Left forelimb (tissue), 1 donor: ENCODE results near the gene SORCS2.

Experiments used
- DNase-seq: peaks from one replicate; pipeline ENCODE4 v3.0.0-alpha.2; 2018; ENCODE audit warnings: low spot score

Gene SORCS2

DNA sequence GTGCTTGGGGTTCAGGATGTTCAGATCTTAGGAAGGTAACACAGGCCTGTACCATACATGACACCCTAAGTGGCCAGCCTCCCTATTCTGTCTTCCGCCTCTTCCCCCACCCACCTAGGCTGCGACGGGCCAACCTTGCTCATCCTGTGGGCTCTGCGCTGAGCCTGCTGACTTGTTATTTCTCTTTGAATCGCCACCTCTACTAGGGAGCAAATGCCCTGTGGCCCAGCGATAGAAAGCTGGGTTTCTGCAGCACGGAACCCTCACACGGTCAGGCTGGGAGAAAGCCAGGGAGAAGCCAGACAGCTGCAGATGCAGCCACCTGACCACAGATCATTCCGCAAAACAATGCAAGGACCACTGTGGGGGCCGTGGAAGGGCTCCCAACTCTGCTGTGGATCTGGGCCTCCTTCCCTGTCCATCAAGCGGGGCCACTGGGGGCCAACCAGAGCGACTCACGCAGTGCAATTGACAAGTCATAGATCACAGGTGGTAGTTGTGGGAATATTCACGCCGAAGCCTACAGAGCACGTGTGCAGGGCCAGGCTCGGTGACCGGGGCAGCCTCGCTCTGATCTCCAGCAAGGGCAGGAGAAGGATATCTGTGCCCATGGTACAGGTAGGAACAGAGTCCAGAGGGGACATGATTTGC lies 519.8 kb downstream of the SORCS2 start:
- no peak for DNase-seq

DNA sequence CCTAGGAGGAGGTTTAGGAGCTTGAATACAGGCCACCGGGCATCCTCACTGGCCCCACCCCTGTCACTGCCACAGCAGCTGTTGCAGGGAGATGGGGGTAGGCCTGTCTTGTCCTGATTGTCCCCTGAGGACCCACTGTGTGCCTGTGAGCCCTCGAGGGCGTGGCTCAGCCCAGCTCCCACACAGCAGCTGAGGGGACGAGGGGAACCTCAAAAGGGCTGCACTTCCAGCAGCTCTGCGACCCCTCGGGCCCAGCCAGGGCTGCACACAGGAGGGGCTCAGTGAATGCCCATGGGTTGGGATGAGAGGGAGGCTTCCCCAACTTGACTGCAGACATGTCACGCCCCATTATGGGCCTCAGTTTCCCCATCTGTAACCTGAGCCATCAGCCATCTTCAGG lies 521.4 kb downstream of the SORCS2 start:
- no peak for DNase-seq

DNA sequence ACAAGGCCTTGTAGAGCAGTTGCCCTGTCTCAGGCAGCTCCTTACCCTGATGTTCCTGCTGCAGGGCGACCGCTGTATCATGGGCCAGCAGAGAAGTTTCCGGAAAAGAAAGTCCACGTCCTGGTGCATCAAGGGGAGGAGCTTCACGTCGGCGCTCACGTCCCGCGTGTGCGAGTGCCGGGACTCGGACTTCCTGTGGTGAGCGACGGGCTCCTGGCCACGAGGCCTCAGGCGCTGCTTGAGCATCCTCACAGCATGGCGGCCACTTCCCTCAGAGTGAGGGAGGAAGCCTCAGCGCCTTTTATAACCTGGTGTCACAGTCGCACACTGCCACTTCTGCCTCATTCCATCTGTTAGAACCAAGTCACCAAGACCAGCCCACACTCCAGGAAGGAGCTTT lies 521.8 kb downstream of the SORCS2 start:
- no peak for DNase-seq

DNA sequence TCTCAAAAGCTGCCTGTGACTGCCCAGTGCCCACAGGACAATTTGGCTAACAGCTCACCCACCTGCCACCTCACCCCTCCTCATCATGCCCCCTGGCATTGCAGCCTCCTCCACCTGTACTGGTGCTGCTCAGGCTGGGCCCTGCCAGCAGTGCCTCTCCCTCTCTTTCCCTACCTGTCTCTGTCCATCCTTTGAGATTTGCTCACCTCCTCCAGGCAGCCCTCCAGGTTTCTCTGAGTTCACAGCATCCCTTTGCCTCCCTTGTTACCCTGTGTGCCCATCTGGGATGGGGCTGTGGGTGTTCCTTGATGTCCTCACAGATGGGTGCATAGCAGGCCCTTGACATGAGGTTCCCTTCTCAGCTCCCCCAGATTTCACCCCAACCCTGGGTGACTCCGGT lies 522.4 kb downstream of the SORCS2 start:
- DNase-seq = no peak

DNA sequence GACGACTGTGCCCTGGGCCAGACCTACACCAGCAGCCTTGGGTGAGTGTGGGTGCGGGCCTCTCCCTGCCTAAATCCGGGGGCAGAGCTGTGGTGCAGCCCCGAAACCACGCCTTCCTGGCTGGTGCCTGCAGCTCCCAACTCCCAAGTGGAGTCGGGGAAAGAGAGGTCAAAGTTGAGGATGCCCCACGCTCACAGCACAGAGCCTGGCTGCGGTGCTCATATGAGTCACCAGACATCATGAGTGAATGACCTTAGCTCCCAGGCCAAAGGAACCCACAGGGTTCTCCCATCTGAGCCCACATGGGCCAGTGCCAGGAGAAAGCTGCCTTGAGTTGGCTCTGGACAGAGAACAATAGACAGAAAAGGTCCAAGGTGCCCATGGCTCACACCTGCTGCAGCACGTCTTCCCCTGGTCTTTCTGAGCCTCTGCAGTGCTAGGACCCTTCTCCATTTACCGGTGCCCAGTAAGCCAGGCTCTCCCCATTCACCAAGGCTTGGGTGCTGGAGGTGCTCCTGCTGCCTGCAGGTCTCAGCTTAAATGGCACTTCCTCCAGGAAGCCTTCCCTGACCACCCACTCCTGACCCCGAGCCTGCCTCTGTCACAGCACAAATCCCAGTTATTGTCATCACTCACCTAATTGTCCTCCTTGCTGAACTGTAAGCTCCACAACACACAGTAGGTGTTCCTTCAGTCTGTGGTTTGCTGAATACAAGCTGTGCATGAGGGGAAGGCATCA lies 523.1 kb downstream of the SORCS2 start:
- no peak for DNase-seq

DNA sequence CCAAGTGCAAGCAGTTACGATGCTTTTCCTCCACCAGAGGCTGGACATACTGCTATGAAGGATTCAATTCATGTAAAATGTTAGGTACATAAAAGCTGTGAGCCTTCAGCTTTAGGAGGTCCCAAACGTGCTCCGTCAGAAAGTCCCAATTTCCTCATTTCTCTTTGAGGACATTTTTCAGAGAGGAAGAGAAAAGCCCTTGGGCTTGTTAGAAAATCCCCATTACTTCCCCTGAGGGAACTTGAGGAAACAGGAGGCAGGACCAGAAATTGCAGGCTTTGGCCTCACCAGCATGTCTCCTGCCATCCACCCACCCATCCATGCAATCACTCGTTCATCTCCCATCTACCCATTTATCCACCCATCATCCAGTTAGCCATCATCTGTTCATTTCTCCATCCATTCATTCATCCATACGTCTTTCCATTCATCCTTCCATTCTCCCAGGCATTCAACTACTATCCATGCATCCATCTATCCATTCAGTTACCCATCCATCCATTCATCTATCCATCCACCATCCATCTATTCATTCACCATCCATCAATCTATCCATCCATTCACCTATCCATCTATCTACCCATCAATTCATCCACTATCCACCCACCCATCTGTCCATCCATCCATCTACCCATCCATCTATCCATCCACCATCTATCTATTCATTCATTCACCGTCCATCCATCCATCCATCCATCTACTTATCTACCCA lies 523.8 kb downstream of the SORCS2 start:
- DNase-seq = no peak

DNA sequence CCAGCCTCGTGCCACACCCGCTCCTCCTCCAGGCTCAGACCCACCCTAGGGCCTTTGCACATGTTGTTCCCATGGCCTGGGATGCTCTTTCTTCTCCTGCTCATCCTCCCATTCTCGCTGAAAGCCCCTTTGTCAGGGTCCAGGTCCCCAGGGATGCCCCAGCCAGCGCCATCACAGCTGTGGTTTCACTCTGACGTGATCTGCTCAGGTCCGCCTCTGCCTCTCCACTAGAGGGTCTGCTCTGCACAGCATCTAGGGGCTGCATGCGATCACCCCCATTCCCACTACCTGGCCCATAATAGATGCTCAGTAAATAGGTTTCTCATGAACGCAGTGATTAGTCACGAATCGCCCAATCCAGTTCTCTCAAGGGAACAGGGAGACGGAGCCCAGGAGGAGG lies 524.8 kb downstream of the SORCS2 start:
- no peak for DNase-seq

DNA sequence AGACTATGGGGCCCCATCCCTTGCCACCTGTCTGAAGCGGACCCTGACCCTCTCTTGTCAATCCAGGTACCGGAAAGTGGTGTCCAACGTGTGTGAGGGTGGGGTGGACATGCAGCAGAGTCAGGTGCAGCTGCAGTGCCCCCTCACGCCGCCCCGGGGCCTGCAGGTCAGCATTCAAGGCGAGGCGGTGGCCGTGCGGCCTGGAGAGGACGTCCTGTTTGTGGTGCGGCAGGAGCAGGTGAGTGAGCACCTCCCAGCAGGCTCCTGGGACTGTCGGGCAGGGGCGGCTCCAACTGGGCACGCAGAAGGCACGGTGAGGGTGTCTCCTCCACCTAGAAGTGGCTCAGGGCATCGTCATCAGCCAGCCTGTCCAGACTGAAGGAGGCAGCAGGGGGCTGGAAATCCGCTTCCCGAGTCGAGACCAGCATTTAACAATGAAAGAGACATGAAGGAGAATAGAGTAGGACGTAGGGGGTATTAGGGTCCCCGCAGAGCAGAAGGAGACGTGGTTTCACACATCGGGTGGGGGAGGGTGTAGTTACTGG lies 525.7 kb downstream of the SORCS2 start:
- no peak for DNase-seq

DNA sequence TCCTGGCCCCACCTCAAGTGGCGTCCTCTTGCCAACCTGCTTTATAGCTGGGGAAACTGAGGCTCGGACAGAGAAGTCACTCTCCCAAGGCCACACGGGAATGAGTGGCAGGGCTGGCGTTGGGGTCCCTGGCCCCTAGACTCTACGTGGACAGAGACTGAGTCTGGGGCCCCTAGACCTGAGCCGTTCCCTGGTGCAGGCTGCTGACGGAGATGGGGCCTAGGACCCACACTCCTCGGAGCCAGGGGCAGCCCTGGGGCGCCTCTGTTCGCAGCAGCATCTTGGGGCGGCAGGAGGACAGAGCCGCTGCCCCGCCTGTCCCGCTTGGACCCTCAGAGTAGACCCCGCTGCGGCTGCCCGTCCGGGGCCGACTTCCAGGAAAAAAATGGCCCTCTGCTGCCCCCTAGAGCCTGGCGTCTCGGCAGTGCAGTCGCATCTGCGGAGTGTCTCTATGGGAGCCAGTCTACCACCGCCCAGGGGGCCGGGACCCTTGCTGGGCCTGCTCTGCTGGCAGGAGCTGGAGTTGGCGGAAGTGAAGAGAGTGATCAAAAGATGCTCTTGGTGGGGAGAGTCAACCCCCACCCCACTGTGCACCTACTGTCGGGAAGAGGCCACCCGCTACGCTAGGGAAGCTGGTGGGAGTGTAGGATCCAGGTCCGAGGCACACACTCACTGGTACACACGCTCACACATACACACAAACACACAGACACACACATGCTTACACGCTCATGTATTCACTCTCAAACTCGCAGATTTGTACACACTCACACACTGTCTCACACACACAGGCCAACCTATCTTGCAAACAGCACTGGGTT lies 527.2 kb downstream of the SORCS2 start:
- DNase-seq = peak; percentile 85

DNA sequence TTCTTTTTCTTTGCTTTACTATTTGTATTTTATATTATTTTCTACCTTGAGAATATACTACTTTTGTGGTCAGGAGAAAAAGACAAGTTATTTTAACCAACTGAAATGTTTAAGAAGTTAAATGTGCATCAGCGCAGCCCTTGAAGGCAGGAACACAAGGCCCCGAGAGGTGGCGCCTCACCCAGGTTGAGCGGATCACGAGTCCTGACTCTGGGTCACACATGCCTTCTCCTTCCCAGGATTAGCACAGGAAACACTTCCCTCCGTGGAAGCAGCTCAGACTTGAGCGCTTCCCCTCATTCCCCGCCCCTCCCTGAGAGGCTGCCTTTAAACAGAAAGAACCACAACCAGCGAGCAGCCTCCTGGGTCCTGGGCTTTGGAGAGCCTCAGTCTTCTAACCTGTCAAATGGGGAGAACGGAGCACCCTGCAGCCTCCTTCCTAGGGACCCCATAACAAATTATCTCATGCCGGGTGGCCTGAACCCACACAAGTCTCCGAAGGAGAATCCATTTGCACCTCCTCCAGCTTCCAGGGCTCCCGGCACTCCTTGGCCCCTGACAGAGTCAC lies 529.7 kb downstream of the SORCS2 start:
- no peak for DNase-seq

DNA sequence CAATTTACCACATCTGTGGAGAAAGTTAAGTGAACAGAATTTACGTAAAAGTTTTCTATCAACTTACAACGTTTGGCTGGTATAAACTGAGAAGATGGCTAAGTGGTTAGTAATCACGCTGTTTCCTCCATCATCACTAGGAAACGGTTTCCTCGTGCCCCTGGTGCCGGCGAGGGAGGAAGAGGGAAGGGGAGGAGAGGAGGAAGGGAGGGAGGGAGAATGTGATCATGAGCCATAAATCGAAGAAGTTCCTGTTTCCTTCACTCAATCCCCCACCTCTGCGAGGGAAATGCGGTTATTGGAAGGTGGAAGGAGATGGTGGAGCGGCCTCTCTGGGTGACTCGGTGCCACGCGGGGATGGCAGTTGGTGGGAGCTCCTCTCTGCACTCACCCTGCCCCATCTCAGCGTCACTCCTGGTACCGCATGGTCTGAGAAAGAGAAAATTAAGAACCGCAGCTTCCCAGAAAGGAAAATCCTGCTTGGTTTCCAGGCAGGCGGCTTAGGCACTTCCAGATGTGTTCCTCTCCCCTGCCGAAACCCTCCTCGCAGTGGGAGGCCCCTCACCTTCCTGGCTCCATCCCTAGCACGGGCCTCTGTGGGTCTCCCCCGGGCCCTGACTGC lies 530.5 kb downstream of the SORCS2 start:
- no peak for DNase-seq

DNA sequence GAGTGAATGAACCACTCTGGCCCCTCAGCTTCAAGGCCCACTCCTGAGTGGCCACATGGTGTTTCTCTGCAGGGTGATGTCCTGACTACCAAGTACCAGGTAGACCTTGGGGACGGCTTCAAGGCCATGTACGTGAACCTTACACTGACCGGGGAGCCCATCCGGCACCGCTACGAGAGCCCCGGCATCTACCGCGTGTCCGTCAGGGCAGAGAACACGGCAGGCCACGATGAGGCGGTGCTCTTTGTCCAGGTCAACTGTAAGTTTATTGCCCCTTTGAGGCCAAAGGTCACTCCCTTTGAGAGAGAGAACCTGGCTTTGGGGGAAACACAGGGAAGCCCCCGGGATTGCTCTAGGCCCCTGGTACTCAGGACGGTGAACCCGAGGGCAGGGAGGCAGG lies 531.3 kb downstream of the SORCS2 start:
- DNase-seq = no peak

DNA sequence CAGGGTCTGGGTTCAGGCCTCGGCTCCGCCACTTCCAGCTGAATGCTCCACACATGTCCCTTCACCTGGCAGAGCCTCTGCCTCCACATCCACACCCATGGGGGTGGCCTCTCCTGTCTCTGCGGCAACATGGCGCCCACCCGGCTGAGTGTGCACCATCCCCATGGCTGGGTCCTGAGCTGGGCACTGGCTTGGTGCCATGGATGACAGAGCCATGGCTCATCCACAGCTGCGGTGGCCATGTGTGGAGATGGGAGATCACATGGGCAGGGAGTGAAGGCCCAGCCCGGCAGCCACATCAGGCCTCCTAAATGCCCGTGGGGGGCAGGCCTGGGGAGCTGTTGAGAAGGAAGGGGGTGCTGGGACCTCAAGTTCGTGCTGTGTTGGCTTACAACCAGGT lies 533.6 kb downstream of the SORCS2 start:
- DNase-seq = no peak

DNA sequence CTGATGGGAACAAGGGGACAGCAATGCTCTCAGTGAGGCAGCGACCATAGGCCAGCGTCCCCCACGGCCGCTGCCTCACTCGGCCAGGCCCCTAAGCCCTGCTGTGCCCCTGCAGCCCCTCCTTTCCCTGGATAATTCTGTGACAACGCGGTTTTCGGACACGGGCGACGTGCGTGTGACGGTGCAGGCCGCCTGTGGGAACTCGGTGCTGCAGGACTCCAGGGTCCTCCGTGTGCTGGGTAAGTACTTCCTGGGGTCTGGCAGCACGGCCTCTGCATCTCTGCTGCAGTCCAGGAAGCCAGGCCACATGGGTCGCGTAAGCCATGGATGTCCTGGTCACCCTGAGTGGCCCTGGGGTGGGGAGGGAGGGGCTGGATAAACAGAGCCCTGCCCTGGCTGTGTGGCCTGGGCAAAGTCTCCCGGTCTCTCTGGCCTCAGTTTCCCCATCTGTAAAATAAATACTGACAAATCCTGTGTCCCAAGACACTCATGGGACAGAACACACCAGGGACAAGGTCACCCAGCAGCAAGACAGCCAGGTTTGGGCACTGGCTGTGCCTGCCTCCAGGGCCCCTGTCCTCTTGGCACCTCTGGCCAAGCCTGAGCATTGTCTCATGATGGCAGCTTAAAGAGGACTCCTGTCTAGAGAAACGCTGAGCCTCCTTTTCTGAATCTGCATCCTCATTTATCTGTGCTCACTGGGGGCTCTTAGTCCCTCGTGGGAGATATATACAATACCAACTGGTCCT lies 534.5 kb downstream of the SORCS2 start:
- DNase-seq = no peak

DNA sequence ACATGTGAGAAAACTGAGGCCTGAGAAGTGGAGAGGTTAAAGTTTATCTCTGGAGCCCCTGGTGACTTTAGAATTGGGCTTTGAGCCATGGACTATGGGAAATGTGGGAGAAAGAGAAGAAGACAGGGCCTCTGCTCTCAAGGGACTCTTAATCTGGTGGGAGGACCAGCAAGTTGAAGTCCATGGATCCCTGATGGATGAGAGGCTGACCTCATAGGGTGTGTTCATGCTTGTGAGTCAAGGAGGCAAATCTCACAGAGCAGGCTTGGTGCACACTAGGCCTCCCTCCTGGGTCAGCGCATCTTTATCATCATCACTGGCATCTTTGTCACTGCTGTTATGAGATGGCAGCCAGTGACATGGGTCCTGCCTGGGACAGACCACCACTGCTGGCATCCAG lies 535.4 kb downstream of the SORCS2 start:
- DNase-seq = no peak

DNA sequence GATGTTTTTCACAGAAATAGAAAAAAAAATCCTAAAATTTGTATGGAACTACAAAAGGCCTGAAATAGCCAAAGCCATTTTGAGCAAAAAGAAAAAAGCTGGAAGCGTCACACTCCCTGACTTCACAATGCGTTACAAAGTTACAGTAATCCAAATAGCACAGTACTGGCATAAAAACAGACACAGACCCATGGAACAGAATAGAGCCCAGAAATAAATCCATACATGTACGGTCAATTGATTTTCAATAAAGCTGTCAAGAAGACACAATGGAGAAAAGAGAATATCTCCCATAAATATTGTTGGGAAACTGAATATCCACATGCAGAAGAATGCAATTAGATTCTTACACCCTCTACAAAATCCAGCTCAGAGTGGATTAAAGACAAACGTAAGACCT lies 539.1 kb downstream of the SORCS2 start:
- DNase-seq = no peak

DNA sequence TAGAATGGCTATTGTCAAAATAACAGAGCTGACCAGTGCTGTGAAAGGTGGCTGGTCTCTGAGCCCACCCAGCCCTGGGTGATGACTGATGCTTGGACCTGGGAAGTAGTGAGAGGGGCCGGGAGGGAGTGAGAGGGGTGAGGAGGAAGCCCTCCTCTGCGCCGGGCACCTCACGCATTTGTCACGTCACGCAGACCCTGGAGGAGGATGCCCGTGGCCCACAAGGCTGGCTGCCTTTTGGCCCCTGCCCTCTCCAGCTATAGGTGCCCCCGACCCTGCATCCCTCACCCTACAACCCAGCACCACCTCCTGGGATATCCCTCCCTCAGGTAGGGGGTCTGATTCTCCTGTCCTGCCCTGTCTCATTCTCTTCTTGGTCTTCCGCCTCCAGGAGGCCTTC lies 539.9 kb downstream of the SORCS2 start:
- DNase-seq = no peak

DNA sequence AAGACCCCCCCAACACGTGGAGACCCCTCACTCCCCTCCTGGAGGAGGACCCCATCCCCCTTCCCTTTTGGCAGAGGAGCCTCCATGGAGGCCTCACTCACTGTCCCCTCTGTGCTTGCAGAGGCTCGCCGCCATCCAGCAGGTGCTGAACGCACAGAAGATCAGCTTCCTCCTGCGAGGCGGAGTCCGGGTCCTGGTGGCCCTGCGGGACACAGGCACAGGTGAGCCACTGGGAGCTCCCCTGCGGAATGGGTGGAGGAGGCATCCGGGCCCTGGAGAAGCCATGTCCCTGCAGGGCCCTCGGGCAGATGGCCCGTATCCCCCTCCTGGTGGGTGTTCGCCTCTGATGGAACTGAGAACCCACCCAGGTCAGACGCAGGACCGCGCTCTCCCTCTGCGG lies 540.9 kb downstream of the SORCS2 start:
- DNase-seq = no peak

DNA sequence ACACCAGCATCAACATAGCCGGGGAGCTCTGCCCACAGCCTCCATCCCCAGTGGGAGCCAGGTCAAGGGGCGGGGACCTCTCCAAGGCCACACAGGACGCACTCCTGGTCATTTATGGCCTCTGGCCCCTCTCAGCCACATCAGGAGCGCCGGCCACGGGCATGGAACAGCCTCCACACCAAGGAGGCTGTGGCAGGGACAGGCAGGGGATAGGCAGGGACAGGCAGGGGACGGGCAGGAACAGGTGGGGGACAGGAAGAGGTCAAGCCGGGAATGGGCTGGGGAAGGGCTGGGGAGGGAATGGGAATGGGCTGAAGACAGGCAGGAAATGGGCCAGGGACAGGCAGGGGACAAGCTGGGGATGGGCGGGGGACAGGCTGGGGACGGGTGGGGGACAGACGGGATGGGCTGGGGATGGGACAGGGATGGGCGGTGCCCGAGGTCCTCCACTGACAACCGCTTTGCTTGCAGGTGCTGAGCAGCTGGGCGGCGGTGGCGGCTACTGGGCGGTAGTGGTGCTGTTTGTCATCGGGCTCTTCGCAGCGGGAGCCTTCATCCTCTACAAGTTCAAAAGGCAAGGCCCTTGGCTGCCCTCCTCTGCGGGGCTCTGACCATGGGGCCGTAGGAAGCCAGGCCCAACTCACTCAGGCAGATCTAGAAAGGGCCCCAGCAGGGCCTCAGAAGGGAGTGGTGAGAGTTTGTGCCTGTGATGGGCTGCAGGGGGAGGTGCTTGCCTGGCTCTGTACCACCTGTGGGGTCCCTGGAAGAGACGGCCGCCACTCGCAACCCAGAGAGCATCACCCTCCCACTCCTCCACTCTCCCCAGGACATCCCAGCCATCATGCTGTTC lies 541.7 kb downstream of the SORCS2 start:
- no peak for DNase-seq
